GM12878 (cell line): ENCODE results near the gene SNPH. TPM values are rescaled to one million over a fixed set of nuclear protein-coding genes. Genes with fewer than 3 reads are reported as not detected.

Experiments
- ATAC-seq: fragments of 200-7000 bp; cut with Tn5 transposase; 3 replicates; pipeline ENCODE4 v1.9.1; 2020; ENCODE audit warnings: mild to moderate bottlenecking, moderate library complexity
- BruUV-seq: library from RNA; stranded (reverse); fragments of 400-500 nt; replicated peaks from 2 replicates; lab custom pipeline; 2021; lab: Mats Ljungman, UMichigan
- CTCF ChIA-PET: fragments of 300-600 bp; sonication (Branson Sonifier 250); formaldehyde crosslinking; extraction: SDS; loops from one replicate; lab custom pipeline; 2021; ENCODE audit warnings: inconsistent platforms; lab: Yijun Ruan, JAX
- POLR2A ChIA-PET: fragments of 350-600 bp; formaldehyde crosslinking; extraction: SDS; loops from one replicate; lab custom pipeline; 2021; ENCODE audit warnings: inconsistent platforms; lab: Charles Lee
- RAD21 ChIA-PET: fragments of 300-600 bp; sonication (Branson Sonifier 250); formaldehyde crosslinking; loops from one replicate; lab custom pipeline; 2023; ENCODE audit warnings: antibody characterized with exemption; ENCODE audit not compliant: unreplicated experiment; lab: Charles Lee
- SMC1A ChIA-PET: fragments of 300-600 bp; sonication (Branson Sonifier 250); formaldehyde crosslinking; loops from one replicate; lab custom pipeline; 2023; ENCODE audit not compliant: unreplicated experiment, uncharacterized antibody; lab: Charles Lee
- DNase-seq: peaks from one replicate; pipeline ENCODE4 v3.0.0-alpha.2; 2011; ENCODE audit warnings: low read depth, low spot score
- FAIRE-seq: peaks from 3 replicates; lab custom pipeline; 2011; peaks lifted over from hg19 to GRCh38; lab: Jason Lieb, UNC
- H2AFZ ChIP-seq: 2 replicates; pipeline ENCODE4 v1.6.0; 2011; ENCODE audit warnings: low read depth, low read length, control low read depth; ENCODE audit not compliant: control insufficient read depth
- H3K27ac ChIP-seq: 2 replicates; pipeline ENCODE4 v1.5.1; 2011; ENCODE audit warnings: control low read depth; ENCODE audit not compliant: control insufficient read depth, insufficient read depth
- H3K27me3 ChIP-seq, 2 experiments: replicated peaks in 1 of 2; 2 replicates each; pipeline versions ENCODE4 v1.6.0 to v1.6.1; 2011; ENCODE audit warnings: low read length in 1 of 2; ENCODE audit not compliant: control insufficient read depth in 2 of 2, insufficient read depth in 2 of 2
- H3K36me3 ChIP-seq, 2 experiments: 2 replicates each; pipeline ENCODE4 v1.5.1; 2011; ENCODE audit warnings: low read length in 1 of 2; ENCODE audit not compliant: control insufficient read depth in 2 of 2, insufficient read depth in 2 of 2
- H3K4me1 ChIP-seq: 2 replicates; pipeline ENCODE4 v1.6.1; 2011; ENCODE audit warnings: mild to moderate bottlenecking, low read length, moderate library complexity, mixed read lengths; ENCODE audit not compliant: control insufficient read depth, insufficient read depth
- H3K4me2 ChIP-seq: 2 replicates; pipeline ENCODE4 v1.6.0; 2011; ENCODE audit warnings: control low read depth; ENCODE audit not compliant: control insufficient read depth, insufficient read depth
- H3K4me3 ChIP-seq: fragments of 200-600 bp; sonication (generic); 2 replicates; pipeline ENCODE4 v1.5.1; 2016
- H3K79me2 ChIP-seq: 2 replicates; pipeline ENCODE4 v1.6.0; 2011; ENCODE audit warnings: low read length; ENCODE audit not compliant: control insufficient read depth, insufficient read depth
- H3K9ac ChIP-seq: 2 replicates; pipeline ENCODE4 v1.8.0; 2011; ENCODE audit warnings: low read length, control low read depth, mixed read lengths; ENCODE audit not compliant: control insufficient read depth, insufficient read depth
- H3K9me3 ChIP-seq: replicated peaks from 3 replicates; pipeline ENCODE4 v1.5.1; 2011; ENCODE audit warnings: mild to moderate bottlenecking, low read length; ENCODE audit not compliant: control insufficient read depth, insufficient read depth
- H4K20me1 ChIP-seq: 2 replicates; pipeline ENCODE4 v1.6.0; 2011; ENCODE audit not compliant: control insufficient read depth, insufficient read depth
- BCLAF1 ChIP-seq: fragments of 450-650 bp; IDR thresholded peaks from 2 replicates; pipeline ENCODE4 v1.6.1; 2017; ENCODE audit warnings: antibody characterized with exemption, mild to moderate bottlenecking, moderate library complexity
- HDAC6 ChIP-seq: fragments of 200-600 bp; sonication (generic); IDR thresholded peaks from one replicate; pipeline ENCODE4 v1.8.0; 2017; ENCODE audit warnings: antibody characterized with exemption; ENCODE audit not compliant: unreplicated experiment
- MEF2B ChIP-seq: fragments of 450-650 bp; IDR thresholded peaks from 2 replicates; pipeline ENCODE4 v1.6.1; 2018; ENCODE audit warnings: mild to moderate bottlenecking, moderate library complexity; ENCODE audit not compliant: partially characterized antibody, poor library complexity, severe bottlenecking
- NR2C2 ChIP-seq: IDR thresholded peaks from 2 replicates; pipeline ENCODE4 v1.6.1; 2011; ENCODE audit warnings: borderline replicate concordance, low read depth; ENCODE audit not compliant: control insufficient read depth, insufficient read length
- RB1 ChIP-seq: fragments of 450-650 bp; formaldehyde crosslinking; IDR thresholded peaks from 2 replicates; pipeline ENCODE4 v1.6.1; 2017; ENCODE audit warnings: mild to moderate bottlenecking, borderline replicate concordance
- RBBP5 ChIP-seq: fragments of 200-600 bp; sonication (generic); conservative IDR thresholded peaks from 2 replicates; pipeline ENCODE4 v1.6.1; 2016
- SUZ12 ChIP-seq: fragments of 200-600 bp; sonication (generic); IDR thresholded peaks from one replicate; pipeline ENCODE4 v1.6.1; 2018; ENCODE audit warnings: antibody characterized with exemption, mild to moderate bottlenecking; ENCODE audit not compliant: unreplicated experiment
- WGBS: methylation state at CpG from one replicate; pipeline ENCODE4 v1.1.6; 2016; ENCODE audit warnings: low lambda C conversion rate; ENCODE audit not compliant: insufficient replicate concordance, insufficient coverage; ENCODE audit errors: missing lambda C conversion rate; 5-methylcytosine and 5-hydroxymethylcytosine counted together
- in situ Hi-C: fragments of 300-500 bp; cut with MboI; formaldehyde crosslinking; loops from 9 replicates; pipeline ENCODE4 v1.14.3; 2018; ENCODE audit warnings: mixed read lengths
- intact Hi-C: fragments of 100-400 bp; cut with micrococcal nuclease; formaldehyde crosslinking; loops from one replicate; pipeline ENCODE4 v1.14.2; 2022; ENCODE audit not compliant: unreplicated experiment
- polyA plus RNA-seq, 11 experiments: library from polyadenylated mRNA; depleted of rRNA in 4 of 11; unstranded in 6 of 11; stranded (reverse) in 5 of 11; fragments of >200 nt; fragmentation: Nextera tagmentation in 4 of 11; fragmentation: Illumina TruSeq in 1 of 11; extraction: Ambion mirVana in 4 of 11; extraction: Trizol in 1 of 11; gene quantifications; 1 replicate in 1 of 11; 2 replicates in 10 of 11; pipeline versions ENCODE4 v1.2.1 to v1.2.3, GENCODE V29; 2011 to 2016; ENCODE audit warnings: inconsistent platforms in 2 of 11, missing spikeins in 2 of 11, low read depth in 1 of 11
- total RNA-seq, 4 experiments: library from RNA; depleted of rRNA in 3 of 4; stranded (reverse); fragments of >200 nt in 3 of 4; fragmentation: Illumina TruSeq in 1 of 4; extraction: Trizol in 1 of 4; gene quantifications; 2 replicates each; pipeline versions ENCODE4 v1.2.1 to v1.2.3, GENCODE V29; 2013 to 2021
- TF ChIP-seq, protein P1 (sequence below): fragments of 450-650 bp; formaldehyde crosslinking; IDR thresholded peaks from 2 replicates; pipeline ENCODE4 v1.5.0; 2022; ENCODE audit warnings: mild to moderate bottlenecking, missing genetic modification characterization

Gene SNPH
- total and polyA plus RNA-seq, 10 of the 15 experiments (the other 5 are each of a cell fraction or from before 2014, with no cell fraction given): 0.02 to 0.45 (median 0.34) TPM; not detected in 2

GRCh38 chr20:1275919-1276318, 9.8 kb downstream of the SNPH start (continued):
- no peak for TF ChIP-seq BCLAF1

DNA sequence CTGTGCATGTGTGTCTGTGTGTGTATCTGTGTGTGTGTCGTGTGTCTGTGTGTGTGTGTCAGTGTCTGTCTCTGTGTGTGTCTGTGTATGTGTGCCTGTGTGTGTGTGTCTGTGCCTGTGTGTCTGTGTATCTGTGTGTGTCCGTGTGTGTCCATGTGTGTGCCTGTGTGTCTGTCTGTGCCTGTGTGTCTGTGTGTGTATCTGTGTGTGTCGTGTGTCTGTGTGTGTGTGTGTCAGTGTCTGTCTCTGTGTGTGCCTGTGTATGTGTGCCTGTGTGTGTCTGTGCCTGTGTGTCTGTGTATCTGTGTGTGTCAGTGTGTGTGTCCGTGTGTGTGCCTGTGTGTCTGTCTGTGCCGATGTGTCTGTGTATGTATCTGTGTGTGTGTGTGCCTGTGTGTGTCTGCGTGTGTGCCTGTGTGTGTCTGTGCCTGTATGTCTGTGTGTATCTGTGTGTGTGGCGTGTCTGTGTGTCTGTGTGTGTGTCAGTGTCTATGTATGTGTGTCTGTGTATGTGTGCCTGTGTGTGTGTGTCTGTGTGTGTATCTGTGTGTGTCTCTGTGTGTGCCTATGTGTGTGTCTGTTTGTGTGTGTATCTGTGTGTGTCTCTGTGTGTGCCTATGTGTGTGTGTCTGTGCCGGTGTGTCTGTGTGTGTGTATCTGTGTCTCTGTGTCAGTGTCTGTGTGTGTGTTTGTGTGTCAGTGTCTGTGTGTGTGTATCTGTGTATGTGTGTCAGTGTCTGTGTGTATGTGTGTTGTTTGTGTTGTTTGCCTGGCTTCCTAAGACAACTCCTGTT, 11.6 kb downstream of the SNPH start:
- SMC1A ChIA-PET: no interaction called here
- Histone ChIP-seq H4K20me1 (no peaks in the 10 kb centered on the region), H3K79me2 (no peaks in the 10 kb centered on the region), H3K4me2 (no peak overlapping the region), H3K27ac (no peak overlapping the region), H3K36me3 (no peaks in the 10 kb centered on the region; a peak in 1 of 4 replicates), H3K9me3 (no peaks in the 10 kb centered on the region; the same call in 2 of the 3 replicates), H3K4me1 (no peaks in the 10 kb centered on the region), H3K9ac (no peak overlapping the region), H2AFZ (no peak overlapping the region), H3K4me3 (no peak overlapping the region), H3K27me3 (no peaks in the 10 kb centered on the region; a peak in 2 of 4 replicates)
- 59% methylated on average over 8 of the region's 8 CpGs for WGBS
- no TSS peak for BruUV-seq
- no peak for TF ChIP-seq RB1
- no peak for TF ChIP-seq SUZ12
- TF ChIP-seq RBBP5: no peak
- no peak for TF ChIP-seq MEF2B
- no peak for TF ChIP-seq HDAC6
- TF ChIP-seq, protein P1, sequence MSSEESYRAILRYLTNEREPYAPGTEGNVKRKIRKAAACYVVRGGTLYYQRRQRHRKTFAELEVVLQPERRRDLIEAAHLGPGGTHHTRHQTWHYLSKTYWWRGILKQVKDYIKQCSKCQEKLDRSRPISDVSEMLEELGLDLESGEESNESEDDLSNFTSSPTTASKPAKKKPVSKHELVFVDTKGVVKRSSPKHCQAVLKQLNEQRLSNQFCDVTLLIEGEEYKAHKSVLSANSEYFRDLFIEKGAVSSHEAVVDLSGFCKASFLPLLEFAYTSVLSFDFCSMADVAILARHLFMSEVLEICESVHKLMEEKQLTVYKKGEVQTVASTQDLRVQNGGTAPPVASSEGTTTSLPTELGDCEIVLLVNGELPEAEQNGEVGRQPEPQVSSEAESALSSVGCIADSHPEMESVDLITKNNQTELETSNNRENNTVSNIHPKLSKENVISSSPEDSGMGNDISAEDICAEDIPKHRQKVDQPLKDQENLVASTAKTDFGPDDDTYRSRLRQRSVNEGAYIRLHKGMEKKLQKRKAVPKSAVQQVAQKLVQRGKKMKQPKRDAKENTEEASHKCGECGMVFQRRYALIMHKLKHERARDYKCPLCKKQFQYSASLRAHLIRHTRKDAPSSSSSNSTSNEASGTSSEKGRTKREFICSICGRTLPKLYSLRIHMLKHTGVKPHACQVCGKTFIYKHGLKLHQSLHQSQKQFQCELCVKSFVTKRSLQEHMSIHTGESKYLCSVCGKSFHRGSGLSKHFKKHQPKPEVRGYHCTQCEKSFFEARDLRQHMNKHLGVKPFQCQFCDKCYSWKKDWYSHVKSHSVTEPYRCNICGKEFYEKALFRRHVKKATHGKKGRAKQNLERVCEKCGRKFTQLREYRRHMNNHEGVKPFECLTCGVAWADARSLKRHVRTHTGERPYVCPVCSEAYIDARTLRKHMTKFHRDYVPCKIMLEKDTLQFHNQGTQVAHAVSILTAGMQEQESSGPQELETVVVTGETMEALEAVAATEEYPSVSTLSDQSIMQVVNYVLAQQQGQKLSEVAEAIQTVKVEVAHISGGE (CRISPR knock-in tag): no peak
- TF ChIP-seq NR2C2: peak; percentile 10
- RAD21 ChIA-PET: no interaction called here
- POLR2A ChIA-PET: no interaction called here
- no peak for ATAC-seq
- intact Hi-C loops (no loop called here), in situ Hi-C loops (no loop called here)
- no peak for DNase-seq
- CTCF ChIA-PET: no interaction called here
- peak; percentile 78 for FAIRE-seq
